Esophagus squamous epithelium (tissue), 5 donors: ENCODE measurements around the gene LTBP1. TPM values are rescaled to one million over a fixed set of nuclear protein-coding genes. Genes with fewer than 3 reads are reported as not detected.

Experiments
- DNase-seq: peaks from one replicate; lab custom pipeline; 2025; lab: John Stamatoyannopoulos, UW
- H3K27ac ChIP-seq, 4 donors: fragments of 200-600 bp; sonication (generic); one replicate each; pipeline ENCODE4 v1.5.1; 2016 to 2019; ENCODE audit warnings: mild to moderate bottlenecking in 1 of 4
- H3K27me3 ChIP-seq, 4 donors: fragments of 200-600 bp; sonication (generic); 1 replicate in 3 of 4; 2 replicates in 1 of 4; pipeline versions ENCODE4 v1.5.1 to v1.6.0; 2017 to 2021; ENCODE audit warnings: antibody characterized with exemption in 1 of 4
- H3K36me3 ChIP-seq, 3 donors: fragments of 200-600 bp; sonication (generic); one replicate each; pipeline ENCODE4 v1.5.1; 2016 to 2019
- H3K4me1 ChIP-seq, 3 donors: fragments of 200-600 bp; sonication (generic); one replicate each; pipeline ENCODE4 v1.5.1; 2017 to 2019
- H3K4me3 ChIP-seq, 4 donors: fragments of 200-600 bp; sonication (generic); 1 replicate in 3 of 4; 2 replicates in 1 of 4; pipeline ENCODE4 v1.5.1; 2016 to 2019; ENCODE audit warnings: mild to moderate bottlenecking in 2 of 4, moderate library complexity in 1 of 4
- H3K9me3 ChIP-seq, 3 donors: fragments of 200-600 bp; sonication (generic); one replicate each; pipeline ENCODE4 v1.5.1; 2016 to 2019
- POLR2A ChIP-seq, 4 donors: fragments of 450-650 bp; IDR thresholded peaks; one replicate each; pipeline ENCODE4 v1.6.1; 2017; ENCODE audit warnings: antibody characterized with exemption in 4 of 4, mild to moderate bottlenecking in 4 of 4, moderate library complexity in 3 of 4
- WGBS, 2 donors: methylation state at CpG; one replicate each; pipeline ENCODE4 v1.1.5; 2018; 5-methylcytosine and 5-hydroxymethylcytosine counted together
- intact Hi-C: fragments of 100-400 bp; cut with DNase I; formaldehyde crosslinking; loops from one replicate; pipeline ENCODE4 v1.15.0; 2022
- total RNA-seq, 4 donors: library from RNA; depleted of rRNA; stranded (reverse); fragments of >200 nt; gene quantifications; one replicate each; pipeline ENCODE4 v1.1.0, GENCODE V29; 2016
- TF ChIP-seq, protein P1 (sequence below), 6 experiments: fragments of 450-650 bp in 4 of 6; fragments of 200-600 bp in 2 of 6; sonication (generic) in 2 of 6; IDR thresholded peaks; one replicate each; pipeline ENCODE4 v1.5.1; 2016 to 2019; ENCODE audit warnings: antibody characterized with exemption in 6 of 6, mild to moderate bottlenecking in 4 of 6, moderate library complexity in 4 of 6
- donor health status: DM: yes; HTN: yes; CAD: no.

LTBP1 gene
- total RNA-seq, 4 donors from 2014 or later: 5.5 to 69.4 (median 32.6) TPM

- intact Hi-C loops: no loop called here
- TF ChIP-seq, protein P1, sequence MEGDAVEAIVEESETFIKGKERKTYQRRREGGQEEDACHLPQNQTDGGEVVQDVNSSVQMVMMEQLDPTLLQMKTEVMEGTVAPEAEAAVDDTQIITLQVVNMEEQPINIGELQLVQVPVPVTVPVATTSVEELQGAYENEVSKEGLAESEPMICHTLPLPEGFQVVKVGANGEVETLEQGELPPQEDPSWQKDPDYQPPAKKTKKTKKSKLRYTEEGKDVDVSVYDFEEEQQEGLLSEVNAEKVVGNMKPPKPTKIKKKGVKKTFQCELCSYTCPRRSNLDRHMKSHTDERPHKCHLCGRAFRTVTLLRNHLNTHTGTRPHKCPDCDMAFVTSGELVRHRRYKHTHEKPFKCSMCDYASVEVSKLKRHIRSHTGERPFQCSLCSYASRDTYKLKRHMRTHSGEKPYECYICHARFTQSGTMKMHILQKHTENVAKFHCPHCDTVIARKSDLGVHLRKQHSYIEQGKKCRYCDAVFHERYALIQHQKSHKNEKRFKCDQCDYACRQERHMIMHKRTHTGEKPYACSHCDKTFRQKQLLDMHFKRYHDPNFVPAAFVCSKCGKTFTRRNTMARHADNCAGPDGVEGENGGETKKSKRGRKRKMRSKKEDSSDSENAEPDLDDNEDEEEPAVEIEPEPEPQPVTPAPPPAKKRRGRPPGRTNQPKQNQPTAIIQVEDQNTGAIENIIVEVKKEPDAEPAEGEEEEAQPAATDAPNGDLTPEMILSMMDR (IDR thresholded peaks at IDR 0.05): no peak
- no peak for TF ChIP-seq POLR2A (IDR thresholded peaks at IDR 0.05)
- H3K4me3 ChIP-seq: no peak overlapping the region
- DNase-seq: no peak
- no peaks in the 10 kb centered on the region for H3K27me3 ChIP-seq
- no peaks in the 10 kb centered on the region for H3K9me3 ChIP-seq
- WGBS, 2 donors: 15 to 40% methylated on average over 3 of the region's 3 CpGs
- H3K27ac ChIP-seq: no peak overlapping the region
- no peaks in the 10 kb centered on the region for H3K36me3 ChIP-seq
- H3K4me1 ChIP-seq: peaks cover 0 to 9% (median 0%) of the 10 kb centered on the region in 3 donors
Observed at GRCh38 chr2:33126958-33127357, 180.2 kb downstream of the LTBP1 start.

- Histone ChIP-seq H3K36me3 (no peaks in the 10 kb centered on the region), H3K27me3 (peaks cover 0 to 3% (median 0%) of the 10 kb centered on the region in 4 donors), H3K27ac (no peak overlapping the region), H3K4me3 (no peak overlapping the region), H3K4me1 (peaks cover 5 to 26% (median 9%) of the 10 kb centered on the region in 3 donors), H3K9me3 (no peaks in the 10 kb centered on the region)
- intact Hi-C loops: no loop called here
- DNase-seq: no peak
- 86 to 89% methylated on average over 6 to 7 of the region's 7 CpGs for WGBS, 2 donors
- TF ChIP-seq, protein P1 (IDR thresholded peaks at IDR 0.05): no peak
- no peak for TF ChIP-seq POLR2A (IDR thresholded peaks at IDR 0.05)
Observed at GRCh38 chr2:33129263-33130053, 182.7 kb downstream of the LTBP1 start.

DNA sequence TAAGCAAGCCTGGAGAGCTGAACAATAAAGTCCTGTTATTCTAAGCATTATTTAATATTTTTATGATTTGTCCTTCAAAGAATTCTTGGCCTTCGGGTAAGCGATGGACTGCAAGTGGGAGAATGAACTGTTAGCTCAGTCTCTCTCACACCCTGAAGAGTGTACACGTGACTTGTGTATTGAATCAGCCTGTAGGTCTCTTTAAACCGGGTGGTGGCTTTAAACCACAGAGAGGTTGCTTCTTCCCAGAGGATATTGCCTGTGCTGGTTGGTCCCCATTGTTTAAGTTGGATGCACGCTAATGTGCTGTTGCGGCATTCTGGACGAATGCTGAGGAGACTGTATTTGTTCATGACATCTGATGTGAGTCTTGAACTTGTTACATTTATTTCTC, 183.3 kb downstream of the LTBP1 start:
- no peak for TF ChIP-seq POLR2A (IDR thresholded peaks at IDR 0.05)
- TF ChIP-seq, protein P1 (IDR thresholded peaks at IDR 0.05): no peak
- Histone ChIP-seq H3K36me3 (no peaks in the 10 kb centered on the region), H3K27ac (no peak overlapping the region), H3K9me3 (no peaks in the 10 kb centered on the region), H3K4me1 (peaks cover 5 to 32% (median 11%) of the 10 kb centered on the region in 3 donors), H3K4me3 (no peak overlapping the region), H3K27me3 (peaks cover 0 to 3% (median 0%) of the 10 kb centered on the region in 4 donors)
- WGBS, 2 donors: 84 to 90% methylated on average over 7 of the region's 7 CpGs
- DNase-seq: no peak
- intact Hi-C loops: no loop called here

DNA sequence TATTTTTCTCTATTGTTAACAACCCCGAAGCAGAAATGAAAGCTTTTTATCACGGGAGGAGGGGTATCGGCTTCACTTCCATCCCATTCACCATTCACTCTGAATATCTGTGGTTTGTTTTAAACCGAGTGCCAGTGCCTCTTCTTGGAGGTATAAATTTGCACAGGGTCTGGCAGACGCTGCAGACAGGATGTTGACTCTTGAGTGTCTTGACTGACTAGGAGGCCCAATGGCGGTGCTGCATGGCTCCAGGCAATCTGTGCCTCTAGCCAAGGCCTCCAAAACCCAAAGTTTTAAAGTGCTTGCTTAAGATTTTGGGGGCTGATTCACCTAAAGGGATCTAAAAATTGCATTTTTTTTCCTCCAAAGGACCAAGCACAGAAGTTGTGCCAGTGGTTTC, 183.8 kb downstream of the LTBP1 start:
- TF ChIP-seq, protein P1 (IDR thresholded peaks at IDR 0.05): no peak
- no peak for TF ChIP-seq POLR2A (IDR thresholded peaks at IDR 0.05)
- H3K27me3 ChIP-seq: peaks cover 0 to 3% (median 0%) of the 10 kb centered on the region in 4 donors
- peaks cover 5 to 36% (median 11%) of the 10 kb centered on the region in 3 donors for H3K4me1 ChIP-seq
- no peak for DNase-seq
- intact Hi-C loops: no loop called here
- no peak overlapping the region for H3K4me3 ChIP-seq
- H3K36me3 ChIP-seq: no peaks in the 10 kb centered on the region
- H3K27ac ChIP-seq: no peak overlapping the region
- H3K9me3 ChIP-seq: no peaks in the 10 kb centered on the region
- 68 to 73% methylated on average over 6 of the region's 6 CpGs for WGBS, 2 donors

- no peaks in the 10 kb centered on the region for H3K9me3 ChIP-seq
- intact Hi-C loops: no loop called here
- DNase-seq: no peak
- 96 to 99% methylated on average over 4 of the region's 4 CpGs for WGBS, 2 donors
- no peak overlapping the region for H3K4me3 ChIP-seq
- TF ChIP-seq, protein P1 (IDR thresholded peaks at IDR 0.05): no peak
- no peak for TF ChIP-seq POLR2A (IDR thresholded peaks at IDR 0.05)
- no peak overlapping the region for H3K27ac ChIP-seq
- H3K4me1 ChIP-seq: peaks cover 5 to 42% (median 11%) of the 10 kb centered on the region in 3 donors
- H3K27me3 ChIP-seq: peaks cover 0 to 3% (median 0%) of the 10 kb centered on the region in 4 donors
- no peaks in the 10 kb centered on the region for H3K36me3 ChIP-seq
Observed at GRCh38 chr2:33131111-33131510, 184.4 kb downstream of the LTBP1 start.
